ENCODE results near the gene HOXA10. TPM values are rescaled to one million over a fixed set of nuclear protein-coding genes. Genes with fewer than 3 reads are reported as not detected.

Gene HOXA10
- polyA plus RNA-seq, 3 donors = 0.09 to 3.2 (median 0.33) TPM

GRCh38 chr7:27193335-27194001, 19.3 kb upstream of the HOXA10 start:
- Histone ChIP-seq H3K9ac (ENCODE audit: insufficient read depth, low read length, poor library complexity, severe bottlenecking) (no peak overlapping the region), H3K79me2 (ENCODE audit: insufficient read depth, low read length) (no peaks in the 10 kb centered on the region), H3K36me3 (replicated peaks in 1 of 2; ENCODE audit: control insufficient read depth in 1 of 2, insufficient read depth in 2 of 2, low read length in 2 of 2) (no peaks in the 10 kb centered on the region), H2AFZ (ENCODE audit: insufficient read depth, low read depth, low read length, poor library complexity, severe bottlenecking) (peak overlapping the region; percentile 65), H3K27me3 (ENCODE audit: control insufficient read depth in 2 of 2, insufficient read depth in 2 of 2, low read length in 2 of 2) (peaks cover 95 to 98% of the 10 kb centered on the region in 2 donors), H3K27ac (ENCODE audit: low read depth in 1 of 2, low read length in 2 of 2) (no peak overlapping the region), H3K4me2 (replicated peaks; ENCODE audit: extremely low read depth, low read length, poor library complexity, severe bottlenecking) (peak overlapping the region; percentile 84), H4K20me1 (ENCODE audit: insufficient read depth, low read length) (no peaks in the 10 kb centered on the region), H3K4me1 (ENCODE audit: control insufficient read depth in 1 of 2, insufficient read depth in 2 of 2, low read length in 2 of 2) (peaks cover 29 to 32% of the 10 kb centered on the region in 2 donors), H3K9me3 (replicated peaks in 1 of 2; ENCODE audit: control insufficient read depth in 1 of 2, insufficient read depth in 1 of 2, low read length in 2 of 2) (peaks cover 6 to 59% of the 10 kb centered on the region in 2 donors), H3K4me3 (replicated peaks in 1 of 3; ENCODE audit: low read depth in 2 of 3, low read length in 3 of 3) (peak overlapping the region; percentile 20 to 70 (median 31))
- H3K9me3 Mint-ChIP-seq = peaks cover 0 to 51% (median 26%) of the 10 kb centered on the region in 7 donors
- no peak for TF ChIP-seq CTCF (IDR thresholded peaks at IDR 0.05)
- peak overlapping the region; percentile 71 to 89 for H3K4me3 Mint-ChIP-seq
- no peak overlapping the region for H3K27ac Mint-ChIP-seq
- intact Hi-C loops (cut with micrococcal nuclease) = loop anchor here (5.0 to 10.0 kb wide), 3 partner anchors 384 to 731 kb away; no protein-coding TSS in a partner anchor
- DNase-seq = no peak
- peaks cover 91 to 94% (median 93%) of the 10 kb centered on the region in 3 donors for H3K27me3 Mint-ChIP-seq (ENCODE audit: low read depth in 3 of 3)
- peaks cover 8 to 21% of the 10 kb centered on the region in 2 donors for H3K36me3 Mint-ChIP-seq
- peaks cover 50% of the 10 kb centered on the region for H3K4me1 Mint-ChIP-seq
- 7% methylated on average over 25 of the region's 29 CpGs for WGBS (ENCODE audit: insufficient coverage)

- H3K4me1 Mint-ChIP-seq = peaks cover 50% of the 10 kb centered on the region
- H2AFZ ChIP-seq (ENCODE audit: insufficient read depth, low read depth, low read length, poor library complexity, severe bottlenecking) = peak overlapping the region; percentile 65
- H3K27ac ChIP-seq (ENCODE audit: low read depth in 1 of 2, low read length in 2 of 2) = no peak overlapping the region
- H3K27me3 ChIP-seq (ENCODE audit: control insufficient read depth in 2 of 2, insufficient read depth in 2 of 2, low read length in 2 of 2) = peaks cover 95 to 98% of the 10 kb centered on the region in 2 donors
- H3K79me2 ChIP-seq (ENCODE audit: insufficient read depth, low read length) = no peaks in the 10 kb centered on the region
- peak overlapping the region; percentile 84 for H3K4me2 ChIP-seq (replicated peaks; ENCODE audit: extremely low read depth, low read length, poor library complexity, severe bottlenecking)
- H3K27ac Mint-ChIP-seq = peak overlapping the region in 1 of 7 donors; percentile 40
- peak; percentile 64 to 73 (median 72) for DNase-seq
- H3K4me1 ChIP-seq (ENCODE audit: control insufficient read depth in 1 of 2, insufficient read depth in 2 of 2, low read length in 2 of 2) = peaks cover 36 to 39% of the 10 kb centered on the region in 2 donors
- peak overlapping the region; percentile 71 to 89 for H3K4me3 Mint-ChIP-seq
- peaks cover 12 to 59% of the 10 kb centered on the region in 2 donors for H3K9me3 ChIP-seq (replicated peaks in 1 of 2; ENCODE audit: control insufficient read depth in 1 of 2, insufficient read depth in 1 of 2, low read length in 2 of 2)
- peaks cover 0 to 51% (median 31%) of the 10 kb centered on the region in 7 donors for H3K9me3 Mint-ChIP-seq
- no peaks in the 10 kb centered on the region for H4K20me1 ChIP-seq (ENCODE audit: insufficient read depth, low read length)
- H3K9ac ChIP-seq (ENCODE audit: insufficient read depth, low read length, poor library complexity, severe bottlenecking) = no peak overlapping the region
- H3K36me3 Mint-ChIP-seq = peaks cover 15 to 23% of the 10 kb centered on the region in 2 donors
- TF ChIP-seq CTCF (IDR thresholded peaks at IDR 0.05) = no peak
- H3K4me3 ChIP-seq (replicated peaks in 1 of 3; ENCODE audit: low read depth in 2 of 3, low read length in 3 of 3) = peak overlapping the region; percentile 20 to 70 (median 31)
- no peaks in the 10 kb centered on the region for H3K36me3 ChIP-seq (replicated peaks in 1 of 2; ENCODE audit: control insufficient read depth in 1 of 2, insufficient read depth in 2 of 2, low read length in 2 of 2)
- H3K27me3 Mint-ChIP-seq (ENCODE audit: low read depth in 3 of 3) = peaks cover 91 to 94% (median 93%) of the 10 kb centered on the region in 3 donors
- 2% methylated on average over 61 of the region's 78 CpGs for WGBS (ENCODE audit: insufficient coverage)
- intact Hi-C loops (cut with micrococcal nuclease) = loop anchor here (5.0 to 10.0 kb wide), 3 partner anchors 385 to 732 kb away; no protein-coding TSS in a partner anchor
Observed at GRCh38 chr7:27192546-27193334, 18.6 kb upstream of the HOXA10 start.

Measured in CD14-positive monocyte (primary cell).